Hematopoietic multipotent progenitor cell treated with erythropoietin and hydrocortisone succinate and interleukin-3 and kit ligand, for 6 days (in vitro differentiated cells): ENCODE measurements around the gene SMIM8.
"Not testable (repeated sequence)": the region's sequence is repeated elsewhere in the genome, so short reads cannot be mapped to it uniquely, and the experiment has no call there.

Experiments used
- DNase-seq: peaks from one replicate; pipeline ENCODE4 v3.0.0-alpha.2; 2015

SMIM8 gene, protein sequence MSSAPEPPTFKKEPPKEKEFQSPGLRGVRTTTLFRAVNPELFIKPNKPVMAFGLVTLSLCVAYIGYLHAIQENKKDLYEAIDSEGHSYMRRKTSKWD

DNA sequence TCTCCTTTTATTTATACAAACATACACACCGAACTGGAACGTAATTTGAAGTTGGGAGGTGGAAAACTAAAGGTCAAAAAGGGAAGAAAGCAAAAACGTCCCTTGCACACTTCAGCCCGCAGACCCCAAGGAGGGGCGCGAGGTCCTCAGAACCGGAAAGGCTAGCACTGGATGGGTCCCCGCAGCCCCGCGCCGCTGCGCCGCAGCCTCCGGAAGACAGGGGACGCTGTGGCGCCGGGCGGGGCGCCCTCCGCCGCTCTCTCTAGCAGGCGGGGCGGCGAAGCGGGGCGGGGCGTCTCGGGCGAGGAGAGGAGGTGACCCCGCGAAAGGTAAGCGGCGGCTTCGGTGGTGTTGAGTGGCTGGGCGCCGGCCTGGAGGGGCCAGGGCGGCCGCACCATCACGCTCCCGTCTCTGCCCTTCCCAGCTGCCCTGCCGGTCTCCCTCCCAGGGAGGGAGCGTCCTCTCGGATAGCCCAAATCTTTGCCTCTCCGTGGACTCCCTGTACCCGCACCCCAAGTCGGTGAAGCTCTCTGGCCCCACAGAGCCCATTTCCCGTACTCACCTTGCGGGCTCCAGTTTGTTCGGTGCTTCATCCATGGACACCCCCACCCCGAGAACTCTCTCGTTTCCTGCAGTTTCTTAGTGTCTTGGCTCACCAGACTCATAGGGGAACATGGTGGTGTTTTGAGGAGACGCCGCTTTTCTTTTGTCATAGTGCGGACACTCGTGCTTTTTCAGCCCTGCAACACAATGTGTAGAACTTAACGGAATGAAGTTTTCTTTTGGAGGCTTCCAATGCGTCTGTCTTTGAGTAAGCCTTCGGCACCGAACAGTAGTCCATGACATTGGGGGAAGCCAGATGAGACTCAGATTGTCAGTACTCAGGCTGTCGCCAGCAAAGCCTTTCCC, at the start of gene SMIM8:
Gene SMIM8, plus strand, starts transcription at position 285 of the 909 bp plus-strand sequence. CDS start 14,444 bp downstream, outside the sequence.
- DNase-seq, result peak; percentile 92

DNA sequence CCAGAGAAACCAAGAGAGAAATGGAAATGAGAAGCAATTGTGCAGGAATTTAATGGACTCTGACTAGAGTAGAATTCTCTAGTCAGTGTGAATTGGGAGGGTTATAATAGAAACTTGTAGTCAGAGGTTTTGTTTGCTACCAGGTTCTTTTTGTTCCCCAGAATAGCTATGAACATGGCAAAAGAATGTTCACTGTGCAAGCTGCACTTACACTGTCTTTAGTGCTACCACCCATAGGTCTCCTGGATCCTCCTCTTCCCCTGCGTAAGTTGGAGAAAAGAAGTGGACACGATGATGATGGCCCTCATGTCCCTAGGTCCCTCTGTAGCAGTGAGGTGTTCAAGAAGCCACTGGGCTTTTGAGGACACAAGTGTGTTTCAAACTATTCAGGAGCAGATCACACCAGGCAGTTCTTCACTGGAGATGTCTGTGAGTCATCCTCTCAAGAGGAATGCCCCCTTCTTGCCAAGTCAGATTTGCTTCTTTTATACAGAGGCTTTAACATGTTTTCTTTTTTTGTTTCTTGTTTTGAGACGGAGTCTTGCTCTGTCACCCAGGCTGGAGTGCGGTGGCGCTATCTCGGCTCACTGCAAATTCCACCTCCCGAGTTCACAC, 47.6 kb upstream of the SMIM8 start:
- no peak for DNase-seq

DNA sequence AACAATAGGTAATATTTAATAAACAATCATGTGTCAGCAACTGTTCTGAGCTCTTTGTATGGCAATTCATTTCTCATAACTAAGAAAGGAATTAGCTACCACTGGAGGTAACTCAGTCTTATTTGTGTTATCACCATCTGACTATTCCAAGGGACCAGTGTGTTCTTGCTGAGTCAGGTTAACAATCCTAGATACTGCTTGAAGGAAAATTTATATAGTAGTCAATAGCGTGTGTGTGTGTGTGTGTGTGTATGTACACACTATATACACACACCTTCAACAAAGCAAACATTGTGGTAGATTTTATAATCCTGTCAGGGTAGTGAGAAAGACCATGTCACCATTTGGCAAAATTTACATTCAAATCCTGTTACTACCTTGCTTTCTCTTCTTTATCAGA, 45.8 kb upstream of the SMIM8 start:
- DNase-seq, result no peak

DNA sequence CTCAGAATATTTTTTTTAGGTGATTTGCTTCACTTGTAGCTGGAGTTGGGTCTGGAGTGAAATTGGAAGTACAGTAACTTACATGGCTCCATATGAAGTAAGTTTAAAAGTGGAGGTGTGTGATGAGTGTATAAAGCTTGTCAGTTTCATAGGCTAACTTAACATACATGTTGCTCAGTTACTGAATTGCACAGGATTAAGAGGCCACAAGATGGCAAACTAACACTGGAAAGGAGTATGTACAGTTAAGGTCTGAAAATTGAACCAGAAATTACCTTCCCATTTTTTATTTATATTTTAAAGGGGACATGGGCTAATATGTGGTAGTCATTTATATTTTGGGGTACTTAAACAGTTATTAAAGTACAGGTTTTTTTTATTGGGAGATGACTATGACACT, 45.3 kb upstream of the SMIM8 start:
- peak; percentile 71 for DNase-seq

DNA sequence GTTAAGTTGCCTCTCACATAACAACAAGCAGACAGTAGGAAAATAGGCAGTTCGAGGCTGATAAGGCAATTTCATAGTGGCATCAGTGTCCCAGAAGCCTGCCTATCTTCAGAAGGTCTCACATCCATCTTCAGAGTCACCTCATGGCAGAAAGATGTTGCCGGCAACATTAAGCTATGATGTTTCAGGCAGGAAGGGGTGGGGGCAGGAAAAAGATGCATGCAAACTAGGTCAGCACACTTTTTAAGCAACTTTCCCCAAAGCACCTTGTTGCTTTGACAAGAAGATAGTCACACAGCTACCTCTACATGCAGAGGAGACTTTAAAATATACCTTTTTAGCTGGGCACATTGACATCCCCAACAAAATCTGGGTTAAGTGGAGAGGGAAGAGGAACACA, 43.2 kb upstream of the SMIM8 start:
- DNase-seq, result no peak

DNA sequence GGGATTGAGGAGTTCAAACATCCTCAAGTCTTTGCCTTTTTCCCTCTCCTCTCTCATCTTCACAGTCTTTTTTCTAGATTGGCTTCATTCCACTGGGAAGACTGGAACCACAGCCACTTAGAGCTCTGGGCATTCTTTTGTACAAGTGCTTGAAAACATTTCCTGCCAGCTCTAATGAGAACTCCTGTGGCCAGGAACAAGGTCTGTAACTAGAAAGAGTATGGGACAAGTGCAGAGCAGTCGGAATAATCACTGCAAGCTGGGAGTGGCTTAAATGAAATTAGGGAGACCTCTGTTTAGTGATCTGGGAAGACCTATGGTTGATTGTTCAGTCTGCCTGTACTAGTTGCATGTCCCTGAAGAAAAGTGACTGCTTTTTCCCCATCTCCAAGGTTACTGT, 41.0 kb upstream of the SMIM8 start:
- DNase-seq, result no peak

DNA sequence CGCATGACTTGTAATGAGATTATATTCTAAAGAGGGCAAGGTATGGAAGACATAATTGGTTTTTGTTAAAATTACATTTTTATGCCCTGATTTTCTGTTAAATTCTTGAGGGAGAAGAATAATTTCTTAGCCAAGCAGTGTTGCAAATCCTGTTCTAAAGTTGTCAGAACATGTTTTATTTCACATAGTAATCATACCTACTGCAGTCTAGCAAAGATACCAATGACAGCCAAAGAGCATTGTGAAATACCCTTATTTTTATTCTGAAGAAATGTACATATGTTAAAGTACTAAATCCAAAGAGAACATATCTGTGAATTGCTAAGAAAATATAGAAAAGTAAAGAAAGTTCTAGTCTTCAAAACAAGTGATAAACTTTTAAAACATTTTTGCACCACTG, 39.6 kb upstream of the SMIM8 start:
- DNase-seq, result no peak

DNA sequence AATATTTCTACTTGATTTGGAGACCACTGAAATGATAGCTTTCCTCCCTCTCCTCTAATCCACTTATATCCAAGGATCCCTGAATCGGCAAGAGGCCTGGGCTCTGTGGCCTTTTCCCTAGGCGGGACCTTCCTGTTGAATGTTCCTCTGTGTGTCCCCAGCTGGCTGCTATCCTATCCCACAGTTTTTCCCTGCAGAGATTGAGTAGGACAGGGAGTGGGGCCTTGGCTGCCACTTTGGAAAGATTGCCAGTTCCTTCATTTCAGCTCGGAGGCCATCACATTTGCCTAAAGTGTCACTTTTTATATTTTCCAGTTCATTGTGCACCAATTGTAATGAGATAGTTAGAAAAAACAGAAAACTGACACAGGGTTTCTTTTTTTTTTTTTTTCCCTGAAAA, 38.9 kb upstream of the SMIM8 start:
- DNase-seq, result no peak

DNA sequence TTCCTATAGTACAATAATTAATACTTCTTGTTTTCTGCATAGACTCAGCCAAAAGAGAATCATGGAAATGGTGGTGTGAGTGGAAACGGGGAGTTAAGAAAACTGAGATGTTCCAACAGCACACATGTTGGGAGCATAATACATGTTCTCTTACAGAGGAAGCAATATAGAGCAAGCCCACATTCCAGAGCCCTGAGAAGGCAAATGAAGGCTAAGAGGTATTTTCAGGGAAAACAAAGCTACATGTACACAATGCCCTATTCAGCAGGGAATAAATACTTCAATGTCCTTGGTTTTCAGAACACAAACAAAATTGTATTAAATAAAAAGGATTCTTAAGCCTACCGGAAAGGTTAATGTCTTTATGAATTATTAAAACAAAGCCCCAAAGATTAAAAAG, 35.1 kb upstream of the SMIM8 start:
- no peak for DNase-seq

DNA sequence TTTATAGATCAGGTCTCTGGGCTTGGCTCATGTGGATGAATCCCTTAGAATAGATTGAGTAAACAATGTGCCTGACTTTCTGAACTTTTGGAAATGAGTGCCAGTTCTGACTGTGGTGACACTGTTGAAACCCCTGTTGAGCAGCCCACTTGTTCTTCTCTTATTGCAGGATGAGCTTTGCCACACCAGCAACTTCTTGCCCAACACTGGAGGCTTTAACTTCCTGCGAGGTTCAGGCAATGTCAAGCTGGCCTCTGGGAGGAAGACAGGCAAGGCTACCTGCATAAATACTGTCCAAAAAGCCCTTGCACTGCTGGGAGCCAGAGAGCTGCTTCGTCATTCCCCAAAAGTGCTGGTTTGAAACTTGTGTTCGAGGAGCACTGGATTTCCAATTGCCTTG, 32.8 kb upstream of the SMIM8 start:
- peak; percentile 39 for DNase-seq

DNA sequence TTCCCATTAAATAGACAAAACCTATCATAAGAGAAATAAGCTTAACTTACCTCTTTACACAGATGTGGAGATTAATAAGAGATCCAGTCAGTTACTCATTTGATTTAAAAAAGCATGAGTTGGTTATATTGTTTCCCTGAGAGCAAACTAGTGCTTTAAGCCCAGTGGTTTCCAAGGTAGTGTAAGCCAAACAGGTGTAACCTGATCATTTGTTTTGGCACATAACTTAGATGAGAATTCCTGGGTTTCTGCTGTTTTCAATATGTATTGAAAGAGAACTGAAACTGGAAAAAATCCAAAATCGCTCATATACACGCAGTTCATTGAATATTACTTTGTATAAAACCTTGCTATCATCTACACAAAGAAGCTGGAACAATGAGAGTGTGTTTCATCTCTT, 30.5 kb upstream of the SMIM8 start:
- DNase-seq, result no peak

DNA sequence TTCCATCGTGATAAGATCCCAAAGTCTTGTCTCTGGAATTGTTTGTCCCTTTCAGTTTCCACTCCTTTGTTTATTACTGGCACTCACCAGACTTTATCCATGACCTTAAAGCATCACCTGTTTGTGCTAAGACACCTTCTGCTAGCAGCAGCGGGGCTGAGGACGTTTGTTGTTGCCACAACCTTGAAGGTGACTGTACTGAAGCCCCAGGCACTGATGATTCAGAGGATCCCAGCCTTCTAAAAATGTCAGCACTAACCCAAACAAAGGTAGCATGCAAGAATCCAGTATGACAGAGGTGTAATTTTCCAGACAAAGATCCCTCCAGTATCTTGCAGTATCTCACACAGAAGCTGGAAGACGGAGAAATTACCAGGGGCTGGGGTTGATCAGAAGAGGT, 28.9 kb upstream of the SMIM8 start:
- DNase-seq, result no peak

DNA sequence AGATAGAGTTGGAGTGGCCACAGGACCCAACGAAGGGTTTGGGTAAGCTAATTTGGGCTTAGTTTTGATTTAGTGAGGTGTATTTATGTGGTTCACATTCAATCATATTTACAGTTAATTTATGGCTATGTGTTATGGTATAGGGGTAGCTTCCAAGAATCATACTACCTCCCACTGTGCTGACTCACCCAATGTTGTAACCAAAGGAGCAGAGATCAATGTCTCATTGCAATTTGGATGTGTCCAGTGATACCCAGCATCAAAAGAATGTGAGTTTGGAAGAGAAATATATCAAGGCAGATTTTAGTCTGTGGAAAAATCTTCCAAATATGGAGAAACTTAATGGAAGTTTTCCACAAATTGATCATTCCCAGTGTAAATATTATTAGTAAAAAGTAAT, 25.3 kb upstream of the SMIM8 start:
- no peak for DNase-seq

DNA sequence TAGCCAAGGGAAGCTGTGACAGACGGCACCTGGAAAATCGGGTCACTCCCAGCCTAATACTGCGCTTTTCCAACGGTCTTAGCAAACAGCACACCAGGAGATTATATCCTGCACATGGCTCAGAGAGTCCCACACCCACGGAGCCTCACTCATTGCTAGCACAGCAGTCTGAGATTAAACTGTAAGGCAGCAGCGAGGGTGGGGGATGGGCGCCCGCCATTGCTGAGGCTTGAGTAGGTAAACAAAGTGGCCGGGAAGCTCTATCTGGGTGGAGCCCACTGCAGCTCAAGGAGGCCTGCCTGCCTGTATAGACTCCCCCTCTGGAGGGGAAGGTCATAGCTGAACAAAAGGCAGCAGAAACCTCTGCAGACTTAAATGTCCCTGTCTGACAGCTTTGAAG, 21.1 kb upstream of the SMIM8 start:
- not testable (repeated sequence) for DNase-seq

DNA sequence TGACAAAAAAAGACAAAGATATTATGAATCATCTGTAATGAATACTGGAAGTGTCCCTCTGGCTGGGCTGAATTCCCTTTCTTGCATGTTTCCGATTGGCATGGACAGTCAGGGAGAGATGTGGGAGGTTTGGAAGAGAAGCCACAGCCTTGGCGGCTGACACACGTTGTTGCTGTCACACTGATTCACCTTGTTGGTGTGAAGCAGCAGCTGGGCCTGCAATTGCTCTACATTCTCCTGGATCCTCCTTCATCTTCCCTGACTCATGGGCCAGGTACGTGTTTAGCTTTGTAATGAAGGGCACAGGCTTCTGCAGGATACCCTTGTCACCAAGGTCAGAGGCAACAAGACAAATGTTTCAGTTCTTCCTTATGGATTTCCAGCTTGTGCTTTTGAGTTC, 13.4 kb upstream of the SMIM8 start:
- no peak for DNase-seq

DNA sequence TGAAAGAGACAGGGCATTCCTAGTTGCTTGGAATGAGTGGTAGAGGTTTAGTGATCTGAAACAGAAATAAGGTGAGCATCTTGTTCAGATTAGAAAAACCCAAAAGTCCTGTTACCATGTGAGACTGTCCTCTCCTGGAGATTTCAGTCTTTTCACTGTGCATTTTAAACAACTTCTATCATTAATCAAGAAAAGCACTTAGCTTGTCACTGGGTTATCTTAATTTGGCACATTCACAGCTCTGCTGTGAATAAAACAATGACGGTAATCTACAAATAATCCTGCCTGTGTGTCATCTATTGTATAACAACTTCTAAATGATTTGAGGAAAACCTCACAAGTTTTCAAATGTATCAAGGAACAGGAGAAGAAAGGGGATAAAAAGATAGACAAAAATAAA, 9.5 kb upstream of the SMIM8 start:
- no peak for DNase-seq

DNA sequence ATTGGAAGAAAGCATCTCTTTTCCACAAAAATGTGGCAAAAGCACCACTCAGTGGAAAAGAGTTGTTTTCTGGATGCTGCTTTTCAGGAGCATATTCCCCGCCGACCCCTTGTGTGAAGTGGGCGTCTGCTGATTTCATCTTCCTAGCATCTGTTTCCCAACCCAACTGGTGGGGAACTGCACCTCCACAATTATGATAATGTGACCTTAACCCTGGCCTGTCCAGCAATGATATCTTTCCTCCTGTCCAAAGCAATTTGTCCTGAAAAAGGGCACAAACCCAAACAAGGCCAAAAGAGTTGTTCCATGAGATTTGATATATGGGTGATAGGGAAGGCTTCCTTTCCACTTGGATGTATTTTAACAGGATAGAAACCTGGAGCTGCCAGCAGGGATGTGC, 7.3 kb upstream of the SMIM8 start:
- no peak for DNase-seq

DNA sequence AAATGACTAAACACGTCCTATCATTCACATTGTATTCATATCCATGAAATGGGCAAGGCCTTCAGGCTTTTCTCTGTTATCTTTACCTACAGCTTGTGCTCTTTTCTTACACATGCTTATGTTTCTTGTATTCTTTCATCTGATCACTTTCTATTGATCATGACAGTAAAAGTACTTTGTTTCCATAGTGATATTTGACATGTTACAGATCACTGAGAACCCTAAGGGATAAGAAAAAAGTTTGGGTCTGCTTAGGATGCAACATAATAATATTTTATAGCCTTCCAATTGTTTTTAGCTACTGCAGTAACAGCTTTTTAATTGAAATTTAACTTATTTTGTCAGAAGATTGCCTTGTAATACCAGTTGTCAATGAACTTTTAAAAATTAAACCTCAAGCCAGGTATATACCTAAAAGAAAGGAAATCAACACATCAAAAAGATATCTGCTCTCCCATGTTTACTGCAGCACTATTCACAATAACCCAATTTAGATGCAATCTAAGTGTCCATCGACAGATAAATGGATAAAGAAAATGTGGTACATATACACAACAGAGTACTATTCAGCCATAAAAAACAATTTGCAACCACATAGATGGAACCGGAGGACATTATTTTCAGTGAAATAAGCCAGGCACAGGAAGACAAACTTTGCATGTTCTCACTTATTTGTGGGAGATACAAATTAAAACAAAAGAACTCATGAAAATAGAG, 3.0 kb upstream of the SMIM8 start:
- no peak for DNase-seq

DNA sequence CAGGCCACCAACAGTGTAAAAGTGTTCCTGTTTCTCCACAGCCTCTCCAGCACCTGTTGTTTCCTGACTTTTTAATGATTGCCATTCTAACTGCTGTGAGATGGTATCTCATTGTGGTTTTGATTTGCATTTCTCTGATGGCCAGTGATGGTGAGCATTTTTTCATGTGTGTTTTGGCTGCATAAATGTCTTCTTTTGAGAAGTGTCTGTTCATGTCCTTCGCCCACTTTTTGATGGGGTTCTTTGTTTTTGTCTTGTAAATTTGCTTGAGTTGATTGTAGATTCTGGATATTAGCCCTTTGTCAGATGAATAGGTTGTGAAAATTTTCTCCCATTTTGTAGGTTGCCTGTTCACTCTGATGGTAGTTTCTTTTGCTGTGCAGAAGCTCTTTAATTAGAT, 1.5 kb downstream of the SMIM8 start:
- DNase-seq, result not testable (repeated sequence)

DNA sequence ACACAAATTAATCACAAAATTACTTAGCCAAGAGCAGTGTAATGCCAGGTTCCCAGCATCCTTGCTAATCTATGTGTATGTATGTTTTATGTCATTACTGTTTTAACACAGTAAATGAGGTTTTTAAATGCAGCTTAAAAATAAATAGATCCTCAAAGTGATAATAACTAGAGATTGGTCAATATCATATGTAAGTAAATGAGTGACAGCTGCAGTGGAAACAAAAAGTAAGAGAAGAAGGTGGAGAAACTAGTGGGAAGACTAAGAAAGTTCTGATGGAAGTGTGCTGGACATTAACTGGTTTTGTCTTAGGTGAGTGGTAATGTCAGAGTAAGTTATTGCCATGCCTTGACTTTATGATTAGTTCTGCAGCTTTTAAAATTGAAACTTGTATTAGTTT, 8.6 kb downstream of the SMIM8 start:
- no peak for DNase-seq

DNA sequence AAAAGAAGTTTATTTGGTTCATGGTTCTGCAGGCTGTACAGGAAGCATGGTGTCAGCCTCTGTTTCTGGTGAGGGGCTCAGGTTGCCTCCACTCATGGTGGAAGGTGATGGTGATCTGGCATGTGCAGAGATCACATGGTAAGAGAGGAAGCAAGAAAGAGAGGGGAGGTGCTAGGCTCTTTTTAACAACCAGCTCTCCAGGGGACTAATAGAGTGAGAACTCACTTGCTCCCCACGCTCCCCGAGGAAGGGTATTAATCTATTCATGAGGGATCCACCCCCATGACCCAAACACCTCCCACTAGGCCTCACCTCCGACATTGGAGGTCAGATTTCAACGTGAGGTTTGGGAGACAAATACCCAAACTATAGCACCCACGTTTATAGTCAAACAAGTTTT, 10.6 kb downstream of the SMIM8 start:
- DNase-seq, result no peak

DNA sequence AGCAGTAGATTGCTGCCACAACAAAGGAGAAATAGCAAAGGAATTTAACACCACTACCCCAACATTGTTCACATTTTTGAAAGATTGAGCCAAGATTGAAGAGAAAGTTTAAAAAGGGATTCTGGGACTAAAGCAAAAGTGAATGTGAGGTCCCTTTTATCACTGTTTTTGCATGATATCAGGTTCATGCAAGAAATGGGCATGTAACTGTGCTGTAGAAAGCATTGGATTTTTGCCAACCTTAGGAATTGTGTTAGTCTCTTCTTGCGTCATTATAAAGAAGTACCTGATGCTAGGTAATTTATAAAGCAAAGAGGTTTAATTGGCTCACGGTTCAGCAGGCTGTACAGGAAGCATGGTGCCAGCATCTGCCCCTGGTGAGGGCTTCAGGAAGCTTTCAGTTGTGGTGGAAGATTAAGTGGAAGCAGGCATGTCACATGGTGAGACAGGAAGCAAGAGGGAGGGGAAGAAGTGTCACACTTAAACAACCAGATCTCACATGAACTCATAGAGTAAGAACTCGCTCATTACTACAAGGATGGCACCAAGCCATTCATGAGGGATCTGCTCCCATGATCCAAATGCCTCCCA, 11.3 kb downstream of the SMIM8 start:
- peak; percentile 68 for DNase-seq

DNA sequence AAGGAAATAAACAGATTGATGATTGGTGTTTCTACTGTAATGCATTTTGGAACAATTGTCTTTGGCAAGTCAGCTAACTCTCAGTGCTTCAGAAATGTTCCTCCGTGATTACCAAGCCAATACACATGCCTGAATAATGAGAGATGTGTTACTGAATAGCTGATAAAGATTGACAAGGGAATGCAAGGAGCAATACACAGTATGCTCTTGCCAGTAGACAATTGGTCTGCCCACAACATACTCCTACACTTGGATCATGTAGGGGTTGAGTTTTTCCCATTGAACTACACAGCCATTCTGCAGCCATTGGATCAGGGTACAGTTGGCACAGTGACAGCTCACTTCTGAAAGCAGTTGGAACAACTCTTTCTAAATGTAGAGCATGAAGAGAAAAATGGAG, 12.3 kb downstream of the SMIM8 start:
- DNase-seq, result no peak
